ENCODE measurements around the gene COMTD1.
A peak's percentile ranks its signal among the peaks of the same experiment; 100 is the strongest.

Gene COMTD1

DNA sequence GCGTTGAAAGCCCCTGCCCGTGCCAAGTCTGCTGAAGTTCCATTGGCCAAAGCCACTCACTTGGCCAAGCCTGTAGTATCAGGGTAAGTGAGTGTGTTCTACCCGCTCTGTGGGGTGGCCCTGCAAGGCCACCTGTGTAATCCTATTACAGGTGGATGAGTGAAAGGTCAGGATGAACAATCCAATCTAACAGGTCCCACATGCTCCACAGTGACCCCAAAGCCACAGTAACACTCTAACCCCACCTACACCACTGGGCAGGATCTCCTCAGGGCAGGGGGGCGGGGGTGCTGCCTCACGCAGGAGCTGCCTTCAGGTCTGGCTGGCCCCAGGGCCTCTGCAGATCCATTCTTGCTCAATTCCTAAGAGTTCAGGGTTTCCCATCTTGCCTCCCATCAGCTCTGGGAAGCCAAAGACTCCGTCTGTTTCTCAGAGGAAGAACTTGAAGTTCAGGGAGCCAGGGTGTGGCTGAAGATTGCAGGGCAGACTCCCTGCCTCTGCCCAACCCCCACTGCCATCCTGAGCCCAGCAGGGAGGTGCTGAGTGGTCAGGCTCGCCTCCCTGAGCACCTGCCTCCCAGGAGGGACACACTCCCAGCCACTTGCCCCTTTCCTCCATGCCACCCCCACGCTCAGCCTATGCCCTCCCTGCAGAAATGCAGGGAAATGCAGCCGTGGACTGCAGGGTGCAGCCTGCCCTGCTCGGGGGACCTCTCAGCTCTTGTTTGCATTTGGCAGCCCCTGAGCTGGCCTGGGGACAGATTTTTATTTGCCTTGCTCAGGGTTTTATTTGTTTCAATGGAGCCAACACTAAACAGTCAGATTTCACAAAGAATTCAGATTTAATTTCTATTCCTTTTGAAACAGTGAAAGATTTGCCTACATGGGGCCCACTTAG, 9.8 kb upstream of the COMTD1 start:
- DNase-seq (ENCODE audit: low read depth in 2 of 3, low spot score in 2 of 3) = no peak

DNA sequence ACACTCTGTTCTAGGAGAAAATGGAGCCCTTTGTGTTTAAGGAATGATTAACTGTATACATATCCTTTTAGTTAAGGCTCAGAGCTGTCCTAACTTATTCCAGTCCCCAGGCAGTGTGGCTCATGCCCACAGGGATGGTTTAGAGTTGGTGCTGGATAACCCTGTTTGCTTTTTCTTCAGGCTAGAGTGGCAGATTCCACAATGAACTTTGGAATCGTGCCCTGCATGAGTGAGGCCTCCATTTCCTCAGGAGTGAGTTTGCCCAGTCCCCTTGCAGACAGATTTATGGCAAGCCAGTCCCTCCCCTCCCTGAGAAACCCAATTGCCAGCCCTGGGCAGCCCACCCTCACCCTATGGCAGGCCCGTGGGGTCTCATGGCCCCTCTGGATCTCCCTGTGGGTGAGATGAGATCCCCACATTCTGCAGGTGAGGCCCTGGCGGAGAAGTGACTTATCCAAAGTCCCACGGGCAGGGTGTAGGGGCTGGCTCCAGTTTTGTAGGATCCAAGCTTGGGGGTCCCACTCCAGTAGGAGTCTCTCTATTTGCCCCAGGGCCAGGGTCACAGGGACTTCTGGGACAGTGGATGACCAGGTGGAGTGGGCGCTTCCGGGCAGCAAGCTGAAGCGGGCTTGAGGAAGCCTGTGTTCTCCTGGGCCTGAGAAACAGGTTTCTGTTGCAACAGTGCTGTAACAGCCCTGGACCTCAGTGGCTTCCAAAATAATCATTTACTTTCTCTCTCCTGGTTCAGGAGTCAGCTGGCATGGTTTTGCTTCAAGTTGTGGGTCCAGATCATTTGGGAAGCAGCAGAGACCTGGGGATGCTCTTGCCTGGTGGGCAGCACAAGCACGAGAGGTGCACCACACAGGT, 9.0 kb upstream of the COMTD1 start:
- no peak for DNase-seq (ENCODE audit: low read depth in 2 of 3, low spot score in 2 of 3)

DNA sequence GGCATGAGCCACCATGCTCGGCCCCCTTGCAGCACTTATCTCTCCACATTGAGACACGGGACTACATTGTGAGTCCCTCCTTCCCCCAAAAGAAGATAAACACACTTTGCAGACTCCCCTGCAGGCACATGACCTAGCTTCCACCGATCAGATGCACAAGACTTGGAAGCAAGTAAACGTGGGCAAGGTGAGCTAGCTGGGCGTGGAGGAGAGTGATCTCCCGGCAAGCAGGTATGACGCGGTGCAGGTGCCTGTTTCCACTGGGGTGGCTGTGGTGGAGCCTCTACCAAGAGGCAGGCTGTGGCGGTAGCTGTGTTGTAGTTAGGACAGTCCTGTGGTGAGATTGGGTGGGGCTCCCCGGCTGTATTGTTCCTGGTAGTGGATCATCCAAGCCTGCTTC, 7.7 kb upstream of the COMTD1 start:
- no peak for DNase-seq (ENCODE audit: low read depth in 2 of 3, low spot score in 2 of 3)

DNA sequence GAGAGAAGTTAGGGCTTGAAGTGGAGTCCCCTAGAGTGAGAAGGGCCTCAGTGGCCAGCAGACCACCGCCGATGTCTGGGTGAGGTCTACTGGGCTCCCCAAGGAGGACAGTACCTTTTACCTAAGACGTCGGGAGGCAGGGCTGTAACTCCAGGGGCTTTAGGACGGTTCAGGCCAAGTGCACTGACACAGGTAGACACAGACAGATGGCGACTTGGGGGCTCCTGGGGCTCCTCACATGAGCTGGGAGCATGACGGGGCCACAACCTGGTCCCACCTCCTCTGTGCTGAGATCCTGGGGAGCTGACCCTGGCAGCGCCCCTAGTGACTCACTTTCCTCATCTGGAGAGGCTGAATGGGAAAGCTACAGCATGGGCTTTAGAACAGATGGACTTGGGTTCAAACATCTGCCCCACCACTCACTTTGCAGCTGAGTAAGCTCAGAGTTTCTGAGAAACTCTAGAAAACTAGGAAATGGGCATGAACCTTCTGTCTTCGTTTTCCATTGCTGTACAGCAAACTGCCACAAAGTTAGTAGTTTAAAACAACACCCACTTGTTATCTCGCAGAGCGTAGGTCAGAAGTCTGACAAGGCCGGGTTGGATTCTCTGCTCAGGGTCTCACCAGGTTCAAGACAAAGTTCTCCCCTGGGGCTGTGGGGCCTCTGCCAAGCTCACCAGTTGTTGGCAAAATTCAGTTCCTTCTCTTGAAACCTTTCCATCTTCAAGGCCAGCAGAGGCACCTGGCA, 4.7 kb upstream of the COMTD1 start:
- DNase-seq (ENCODE audit: low read depth in 2 of 3, low spot score in 2 of 3) = no peak

DNA sequence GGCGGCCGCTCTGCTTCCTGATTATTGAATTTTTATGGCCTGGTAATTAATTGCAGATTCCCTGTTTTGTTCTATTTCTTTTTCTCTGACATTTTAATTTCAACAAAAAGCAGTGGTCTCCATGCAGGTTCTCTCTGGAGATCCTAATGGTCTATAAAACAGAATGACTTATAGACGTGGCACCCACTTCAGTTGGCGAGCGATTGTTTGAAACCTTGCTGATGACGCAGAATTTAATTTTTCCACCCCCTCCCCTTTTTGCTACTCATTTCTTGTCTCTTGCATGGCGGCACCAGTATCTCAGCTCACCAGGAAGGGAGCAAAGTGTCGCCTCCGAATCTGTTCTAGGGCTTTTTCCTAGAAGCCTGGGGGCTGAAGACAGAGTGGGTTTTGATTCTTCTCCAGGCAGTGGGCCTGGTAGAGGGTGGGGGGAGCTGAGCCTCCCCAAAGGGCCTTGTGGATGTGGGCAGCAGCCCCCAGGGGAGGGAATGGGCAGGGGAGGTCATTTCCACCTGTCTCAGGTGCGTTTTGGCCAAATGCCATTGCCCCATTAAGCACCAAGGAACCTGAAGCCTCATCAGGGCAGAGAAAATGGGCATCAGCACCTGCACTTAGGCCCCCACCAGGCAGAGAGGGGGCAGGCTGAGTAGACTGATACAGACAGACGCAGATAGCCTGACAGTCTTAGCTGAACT, 3.5 kb upstream of the COMTD1 start:
- no peak for DNase-seq (ENCODE audit: low read depth in 2 of 3, low spot score in 2 of 3)

DNA sequence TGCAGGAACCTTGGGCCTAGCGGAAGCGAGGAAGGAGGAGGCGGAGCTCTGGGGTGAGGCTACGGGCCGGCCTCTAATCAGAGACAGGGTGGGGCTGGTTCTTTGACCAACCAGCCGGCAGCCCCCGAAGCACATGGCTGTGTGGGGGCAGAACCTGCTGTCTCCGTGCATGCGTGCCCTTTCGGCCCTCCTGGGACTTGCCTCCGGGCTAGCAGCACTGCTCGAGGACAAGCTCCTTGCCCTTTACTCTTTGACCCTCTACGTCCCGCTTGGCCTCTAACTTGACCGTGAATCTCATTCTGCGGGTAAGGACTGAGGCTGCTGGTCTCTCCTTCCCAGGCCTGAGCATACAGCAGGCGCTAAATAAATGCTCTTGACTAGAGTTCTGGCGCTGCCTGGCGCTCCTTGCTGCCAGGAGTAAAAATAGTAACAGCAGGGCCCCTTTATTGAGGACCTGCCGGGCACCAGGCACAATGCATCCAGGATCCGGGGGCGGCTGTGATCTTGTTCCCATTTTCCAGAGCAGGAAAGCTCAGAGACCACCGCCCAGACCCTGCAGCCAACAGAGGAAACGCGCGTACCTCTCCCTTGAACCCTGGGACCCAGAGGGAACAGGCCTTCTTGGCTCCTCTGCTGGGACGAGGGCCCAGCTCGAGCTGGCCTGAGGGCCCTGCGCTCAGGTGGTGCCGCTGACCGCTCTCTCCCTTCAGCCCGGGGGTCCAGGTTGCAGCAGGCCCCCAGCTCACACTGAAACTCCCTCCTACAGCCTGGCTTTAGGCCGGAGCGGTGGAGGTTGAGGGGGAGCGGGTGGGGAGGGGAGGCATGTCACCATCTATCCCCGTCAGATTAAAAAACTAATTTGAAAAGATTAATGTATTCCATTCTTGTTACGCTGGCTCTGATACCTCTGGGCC, 2.7 kb upstream of the COMTD1 start:
- no peak for DNase-seq (ENCODE audit: low read depth in 2 of 3, low spot score in 2 of 3)

DNA sequence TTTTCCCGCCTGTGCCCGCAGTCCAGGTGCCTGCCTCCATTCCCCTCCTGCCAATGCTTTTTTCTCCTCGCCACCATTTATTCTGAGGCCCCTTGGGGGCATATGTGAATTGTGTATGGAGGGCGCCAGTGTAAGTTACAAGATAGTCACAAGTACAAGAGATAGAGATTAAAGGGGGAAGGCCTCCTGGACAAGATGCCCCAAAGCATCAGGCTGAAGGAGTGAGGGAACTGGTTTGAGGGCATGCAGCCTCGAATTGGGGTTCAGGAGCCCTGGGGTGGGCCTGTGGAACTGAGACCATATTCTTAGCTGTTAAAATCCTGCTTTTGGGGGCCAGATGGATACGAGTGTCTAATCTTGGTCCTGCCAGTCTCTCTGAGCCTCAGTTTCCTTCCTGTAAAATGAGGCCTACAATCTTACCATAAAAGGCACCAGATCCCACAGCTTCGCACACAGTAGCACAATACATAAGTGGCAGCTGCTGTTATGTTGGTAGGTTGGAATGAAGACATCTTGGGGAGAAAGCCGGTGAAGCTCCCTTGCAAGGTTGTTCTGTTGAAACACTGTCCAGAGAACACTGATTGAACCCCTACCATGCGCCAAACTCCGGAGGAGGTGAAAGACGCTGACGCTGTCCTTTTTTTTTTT, 545 bp upstream of the COMTD1 start:
- no peak for DNase-seq (ENCODE audit: low read depth in 2 of 3, low spot score in 2 of 3)

DNA sequence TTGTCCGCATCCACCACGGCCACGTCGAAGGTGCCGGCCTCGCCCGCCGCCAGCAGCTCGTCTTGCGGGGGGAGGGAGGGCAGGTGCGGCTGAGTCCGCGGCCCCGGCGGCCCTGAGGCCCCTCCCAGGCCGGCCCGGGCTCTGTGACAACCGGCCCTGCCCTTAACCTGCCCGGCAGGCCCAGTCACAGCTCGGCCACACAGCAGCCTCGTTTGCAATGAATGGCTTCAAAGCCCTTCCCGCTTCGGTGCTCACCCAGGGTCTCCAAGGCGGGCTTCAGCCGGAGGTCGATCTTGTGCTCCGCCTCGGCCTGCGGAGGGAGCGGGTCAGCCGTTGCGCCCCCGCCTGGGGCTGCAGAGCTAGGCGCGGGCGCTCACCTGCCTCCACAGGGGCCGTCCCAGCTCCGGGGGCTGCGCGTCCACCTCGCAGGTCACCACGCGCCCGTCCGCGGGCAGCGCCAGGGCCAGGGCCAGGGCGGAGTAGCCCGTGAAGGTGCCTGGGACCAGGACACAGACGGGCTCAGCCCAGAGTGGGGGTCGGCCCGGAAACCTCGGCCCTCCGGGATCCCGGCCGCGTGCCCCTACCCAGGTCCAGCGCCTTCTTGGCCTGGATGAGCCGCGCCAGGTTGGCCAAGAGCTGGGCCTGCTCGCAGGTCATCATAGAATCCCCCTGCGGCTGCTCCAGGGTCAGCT, 928 bp downstream of the COMTD1 start:
- peak; percentile 14 to 37 (median 23) for DNase-seq (ENCODE audit: low read depth in 2 of 3, low spot score in 2 of 3)

DNA sequence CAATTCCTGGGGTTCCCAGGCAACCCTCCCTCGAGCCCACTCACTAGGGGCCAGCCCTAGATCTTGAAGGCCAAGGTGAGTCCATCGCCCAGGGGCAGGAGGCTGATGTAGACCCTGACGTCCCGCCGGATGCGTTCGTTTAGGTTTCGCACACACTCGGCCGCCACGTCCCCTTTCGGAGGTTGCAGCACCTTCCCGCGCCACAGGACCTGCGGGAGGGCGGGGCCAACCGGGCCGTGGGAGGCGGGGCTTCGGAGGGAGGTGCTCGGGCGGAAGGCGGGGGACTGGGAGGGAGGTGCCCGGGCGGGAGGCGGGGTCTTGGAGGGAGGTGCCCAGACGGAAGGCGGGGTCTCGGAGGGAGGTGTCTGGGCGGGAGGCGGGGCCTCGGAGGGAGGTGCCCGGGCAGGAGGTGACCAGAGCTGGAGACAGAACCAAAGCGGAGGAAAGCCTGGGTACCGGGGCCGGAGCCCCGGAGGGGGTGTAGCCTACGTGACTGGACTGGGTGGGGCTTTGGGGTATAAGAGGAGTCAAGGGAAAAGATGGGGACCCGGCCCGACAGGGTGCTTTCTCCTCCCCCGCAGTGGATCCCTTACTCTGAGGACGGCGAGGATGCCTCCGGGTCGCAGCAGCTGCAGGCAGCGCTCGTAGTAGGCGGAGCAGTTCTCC, 1.6 kb downstream of the COMTD1 start:
- peak; percentile 93 to 97 (median 96) for DNase-seq (ENCODE audit: low read depth in 2 of 3, low spot score in 2 of 3)

DNA sequence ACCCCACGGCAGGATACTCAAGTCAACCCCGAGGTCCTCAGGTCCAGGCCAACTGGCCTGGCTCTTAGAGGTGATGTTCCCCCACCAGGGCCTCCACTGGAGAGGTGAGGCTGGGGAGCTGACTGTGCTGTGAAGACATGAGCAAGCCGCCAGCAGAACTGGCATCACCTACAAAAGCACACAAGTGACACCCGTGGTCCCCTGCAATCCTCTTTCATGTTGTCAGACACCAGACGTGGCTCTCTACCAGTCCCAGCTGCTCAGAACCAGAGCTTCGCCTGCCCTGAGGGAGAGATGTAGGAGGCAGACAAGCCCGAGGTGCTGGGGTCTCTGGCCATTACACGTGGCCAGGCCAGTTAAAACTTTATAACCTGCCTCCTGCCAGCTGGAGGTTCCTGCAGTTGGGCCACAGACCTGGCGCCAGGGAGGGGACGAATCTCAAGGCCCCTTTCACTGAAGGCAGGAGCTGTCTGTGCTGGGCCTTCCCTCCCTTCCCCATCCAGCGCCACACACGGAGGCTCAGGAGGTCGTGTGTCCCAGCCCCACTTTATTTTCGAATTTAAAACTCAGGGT, 2.2 kb downstream of the COMTD1 start:
- no peak for DNase-seq (ENCODE audit: low read depth in 2 of 3, low spot score in 2 of 3)

DNA sequence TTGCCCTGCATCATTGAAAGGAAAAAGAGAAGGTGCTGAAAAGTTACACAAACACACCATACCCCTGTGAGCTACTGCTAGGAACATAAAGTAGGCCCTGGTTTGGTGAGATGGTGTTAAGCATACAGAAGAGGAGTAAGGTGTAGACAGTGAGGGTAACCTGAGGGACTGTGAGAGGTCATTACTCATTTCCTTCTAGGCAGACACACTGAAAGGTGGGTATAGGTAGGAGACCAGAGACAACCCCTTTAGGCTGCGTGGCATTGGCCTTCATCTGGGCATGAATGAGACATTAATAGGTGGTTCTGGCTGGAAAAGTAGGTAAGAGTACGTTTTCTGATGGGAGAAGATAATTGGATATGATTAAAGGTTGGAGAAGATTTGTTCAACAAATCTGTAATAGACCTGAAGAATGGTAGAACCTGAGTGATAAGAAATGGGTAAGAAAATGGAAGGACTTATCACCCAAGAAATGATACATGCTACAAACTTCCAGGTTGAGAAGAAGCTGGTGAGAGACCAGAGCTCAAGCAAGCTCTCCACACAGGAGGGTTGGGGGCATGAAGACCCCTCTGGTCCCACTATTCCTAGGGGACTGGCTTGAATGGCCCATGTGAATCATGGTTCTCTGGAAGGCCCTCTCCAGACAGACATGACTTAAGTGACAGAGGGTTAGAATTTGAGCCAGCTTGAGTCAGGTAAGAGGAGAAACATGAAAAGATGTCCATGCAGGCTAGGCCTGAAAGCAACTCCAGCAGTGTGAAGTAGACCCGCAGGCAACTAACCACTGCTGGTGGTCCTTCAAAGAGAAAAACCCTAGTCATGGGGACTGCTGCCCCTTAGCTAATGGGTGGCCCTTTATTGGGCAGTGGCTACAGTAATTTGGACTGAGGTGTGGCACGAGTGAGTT, 3.8 kb downstream of the COMTD1 start:
- no peak for DNase-seq (ENCODE audit: low read depth in 2 of 3, low spot score in 2 of 3)

DNA sequence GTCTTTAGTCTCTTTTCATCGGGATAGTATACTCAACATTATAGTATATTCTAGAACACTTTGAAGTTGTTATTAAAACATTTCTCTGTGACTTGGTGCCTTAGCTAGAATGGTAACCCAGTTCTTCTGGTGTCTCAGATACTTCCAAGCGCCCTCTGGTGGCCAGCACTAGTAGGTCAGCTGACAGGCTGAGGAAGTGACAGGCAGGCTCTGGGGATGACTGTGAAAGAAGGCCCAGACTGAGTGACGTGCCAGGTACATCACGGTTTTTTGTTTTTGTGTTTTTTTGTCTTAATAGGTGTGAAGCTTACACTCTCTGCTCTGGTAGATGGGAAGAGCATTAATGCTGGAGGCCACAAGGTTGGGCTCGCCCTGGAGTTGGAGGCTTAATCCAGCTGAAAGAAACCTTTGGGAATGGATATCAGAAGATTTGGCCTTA, 5.1 kb downstream of the COMTD1 start:
- peak; percentile 69 to 89 (median 74) for DNase-seq (ENCODE audit: low read depth in 2 of 3, low spot score in 2 of 3)

DNA sequence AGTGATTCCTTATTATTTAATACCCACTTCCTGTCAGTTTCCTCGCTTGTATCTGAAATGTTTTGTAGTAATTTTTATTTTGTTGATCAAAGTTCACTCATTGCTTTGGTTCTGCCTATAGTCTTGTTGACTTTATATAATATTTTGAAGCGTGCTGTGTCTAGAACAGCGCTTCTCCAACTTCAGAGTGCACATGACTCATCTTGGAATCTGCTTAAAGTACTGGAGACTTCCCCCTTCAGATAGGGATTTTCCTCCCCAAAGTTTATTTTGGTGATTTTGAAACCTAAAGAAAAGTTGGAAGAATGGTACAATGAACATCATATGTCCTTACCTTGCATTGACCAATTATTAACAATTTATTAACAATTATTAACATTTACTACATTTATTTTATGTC, 5.8 kb downstream of the COMTD1 start:
- DNase-seq (ENCODE audit: low read depth in 2 of 3, low spot score in 2 of 3) = no peak

DNA sequence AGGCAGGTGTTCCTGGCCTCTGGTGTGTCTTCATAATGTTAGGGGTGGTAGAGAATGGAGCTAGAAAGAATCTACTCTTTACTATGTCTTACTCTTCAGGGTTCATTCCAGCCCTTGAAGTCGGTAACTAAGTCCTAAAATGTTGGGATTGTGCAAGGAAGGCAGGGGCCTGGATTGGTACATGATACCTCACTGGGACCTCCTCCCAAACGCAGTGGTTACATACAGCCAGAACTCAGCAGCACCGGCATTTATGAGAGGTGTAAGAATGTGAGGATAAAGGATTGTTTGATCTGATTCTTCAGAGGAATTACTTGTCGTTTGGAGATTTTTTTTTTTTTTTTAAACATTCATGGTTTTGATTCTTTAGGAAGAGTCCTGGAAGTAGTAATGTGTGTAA, 6.9 kb downstream of the COMTD1 start:
- DNase-seq (ENCODE audit: low read depth in 2 of 3, low spot score in 2 of 3) = no peak

DNA sequence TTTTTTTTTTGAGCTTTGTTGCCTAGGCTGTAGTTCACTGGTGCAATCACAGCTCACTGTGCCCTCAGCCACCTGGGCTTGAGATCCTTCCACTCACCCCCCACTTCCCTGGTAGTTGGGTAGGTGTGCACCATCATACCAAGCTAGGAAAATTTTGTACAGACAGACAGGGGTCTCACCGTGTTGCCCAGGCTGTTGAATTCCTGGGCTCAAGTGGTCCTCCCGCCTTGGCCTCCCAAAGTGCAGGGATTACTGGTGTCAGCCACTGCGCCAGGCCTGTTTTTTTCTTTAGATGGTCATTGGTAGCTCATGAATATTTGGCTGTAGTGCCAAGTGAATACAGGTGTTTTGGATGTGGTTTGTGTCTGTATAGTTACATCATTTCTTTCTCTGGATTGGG, 7.5 kb downstream of the COMTD1 start:
- DNase-seq (ENCODE audit: low read depth in 2 of 3, low spot score in 2 of 3) = no peak

DNA sequence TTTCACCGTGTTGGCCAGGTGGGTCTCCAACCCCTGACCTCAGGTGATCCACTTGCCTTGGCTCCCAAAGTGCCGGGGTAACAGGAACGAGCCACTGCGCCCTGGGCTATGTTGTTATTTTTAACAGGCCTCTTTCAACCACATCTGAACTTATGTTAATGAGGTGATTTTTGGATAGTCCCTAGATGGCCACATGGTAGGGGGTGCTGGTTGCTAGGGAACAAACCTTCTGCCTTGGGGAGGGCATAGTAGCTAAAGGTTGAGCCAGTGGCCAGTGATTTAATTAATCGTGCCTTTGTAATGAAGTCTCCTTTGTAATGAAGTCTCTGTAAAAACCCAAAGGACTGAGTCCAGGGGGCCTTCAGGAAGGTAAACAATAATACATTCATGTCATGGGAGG, 9.1 kb downstream of the COMTD1 start:
- DNase-seq (ENCODE audit: low read depth in 2 of 3, low spot score in 2 of 3) = no peak

DNA sequence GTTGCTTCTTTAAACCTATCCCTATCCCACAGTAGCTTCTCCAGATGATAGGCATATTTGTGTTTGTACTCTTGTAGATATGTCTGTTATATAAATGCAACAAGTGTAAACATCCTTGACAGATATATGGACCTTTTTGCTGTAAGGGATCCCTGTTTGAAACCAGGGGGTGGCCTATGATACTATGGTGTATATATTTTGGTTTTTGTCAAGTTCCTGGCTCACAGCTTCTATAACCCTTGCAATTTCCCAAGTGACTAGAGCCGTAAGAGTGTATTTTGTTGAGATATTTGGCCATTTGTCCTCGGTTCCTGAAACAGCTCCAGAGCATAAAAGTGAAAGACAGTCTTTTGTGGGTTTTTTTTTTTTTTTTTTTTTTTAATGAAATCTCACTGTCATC, 9.7 kb downstream of the COMTD1 start:
- DNase-seq (ENCODE audit: low read depth in 2 of 3, low spot score in 2 of 3) = no peak
